ENCODE data around the gene PGA4. TPM values are rescaled to one million over a fixed set of nuclear protein-coding genes. Genes with fewer than 3 reads are reported as not detected.
"Not testable (repeated sequence)": the region's sequence is repeated elsewhere in the genome, so short reads cannot be mapped to it uniquely, and the experiment has no call there.

The PGA4 gene
- total and polyA plus RNA-seq, 4 donors = 0.33 to 4.5 (median 1.8) TPM; not detected in 1

- H3K4me1 ChIP-seq (ENCODE audit: control insufficient read depth in 4 of 4, insufficient read depth in 4 of 4, low read length in 3 of 4); H3K27ac ChIP-seq (ENCODE audit: low read depth in 1 of 2, low read length in 2 of 2); H3K9ac ChIP-seq (ENCODE audit: low read depth in 1 of 2, low read length in 2 of 2); DNase-seq (ENCODE audit: low spot score); H3K27me3 ChIP-seq (ENCODE audit: control insufficient read depth in 4 of 4, insufficient read depth in 4 of 4, low read length in 3 of 4); H3K9me3 ChIP-seq (ENCODE audit: control insufficient read depth in 4 of 4, low read length in 3 of 4); H3K4me3 ChIP-seq (ENCODE audit: low read depth in 1 of 3, low read length in 3 of 3); H3K36me3 ChIP-seq (ENCODE audit: control insufficient read depth in 4 of 4, insufficient read depth in 3 of 4, low read depth in 1 of 4, low read length in 3 of 4): not testable (repeated sequence)
- WGBS = no CpG with 5 or more reads among the region's 5 CpGs
Observed at GRCh38 chr11:61241526-61241925, 19.4 kb downstream of the PGA4 start.

- not testable (repeated sequence) for H3K27me3 ChIP-seq (ENCODE audit: control insufficient read depth in 4 of 4, insufficient read depth in 4 of 4, low read length in 3 of 4); H3K4me3 ChIP-seq (ENCODE audit: low read depth in 1 of 3, low read length in 3 of 3); H3K27ac ChIP-seq (ENCODE audit: low read depth in 1 of 2, low read length in 2 of 2); DNase-seq (ENCODE audit: low spot score); H3K36me3 ChIP-seq (ENCODE audit: control insufficient read depth in 4 of 4, insufficient read depth in 3 of 4, low read depth in 1 of 4, low read length in 3 of 4); H3K4me1 ChIP-seq (ENCODE audit: control insufficient read depth in 4 of 4, insufficient read depth in 4 of 4, low read length in 3 of 4); H3K9me3 ChIP-seq (ENCODE audit: control insufficient read depth in 4 of 4, low read length in 3 of 4); H3K9ac ChIP-seq (ENCODE audit: low read depth in 1 of 2, low read length in 2 of 2)
- WGBS = no CpG with 5 or more reads among the region's 10 CpGs
Observed at GRCh38 chr11:61245284-61245964, 23.3 kb downstream of the PGA4 start.

GRCh38 chr11:61248071-61248470 lies 25.9 kb downstream of the PGA4 start:
- H3K36me3 ChIP-seq (ENCODE audit: control insufficient read depth in 4 of 4, insufficient read depth in 3 of 4, low read depth in 1 of 4, low read length in 3 of 4); DNase-seq (ENCODE audit: low spot score); H3K4me1 ChIP-seq (ENCODE audit: control insufficient read depth in 4 of 4, insufficient read depth in 4 of 4, low read length in 3 of 4); H3K9me3 ChIP-seq (ENCODE audit: control insufficient read depth in 4 of 4, low read length in 3 of 4); H3K27me3 ChIP-seq (ENCODE audit: control insufficient read depth in 4 of 4, insufficient read depth in 4 of 4, low read length in 3 of 4); H3K27ac ChIP-seq (ENCODE audit: low read depth in 1 of 2, low read length in 2 of 2); H3K9ac ChIP-seq (ENCODE audit: low read depth in 1 of 2, low read length in 2 of 2); H3K4me3 ChIP-seq (ENCODE audit: low read depth in 1 of 3, low read length in 3 of 3): not testable (repeated sequence)
- WGBS = 86% methylated on average over 9 of the region's 9 CpGs

DNA sequence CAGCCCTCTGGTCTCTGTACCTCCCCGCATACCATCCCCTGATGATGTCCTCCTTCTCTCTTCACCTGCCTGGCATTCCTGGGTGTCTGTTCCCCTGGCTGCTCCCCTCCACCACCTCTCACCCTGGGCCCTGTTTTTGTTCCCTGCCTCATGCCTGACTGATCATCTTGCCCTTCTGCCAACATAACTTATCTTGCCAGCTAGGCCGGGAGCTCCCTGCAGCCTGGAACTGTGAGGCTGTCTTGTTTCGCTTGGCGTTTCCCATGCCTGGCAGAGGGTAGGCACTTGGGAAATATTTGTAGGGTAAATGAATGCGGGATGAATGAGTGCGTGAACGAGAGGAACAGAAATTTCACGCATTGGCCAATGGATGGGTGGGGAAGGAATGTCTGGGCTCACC lies 27.1 kb downstream of the PGA4 start:
- H3K36me3 ChIP-seq (ENCODE audit: control insufficient read depth in 4 of 4, insufficient read depth in 3 of 4, low read depth in 1 of 4, low read length in 3 of 4); H3K27me3 ChIP-seq (ENCODE audit: control insufficient read depth in 4 of 4, insufficient read depth in 4 of 4, low read length in 3 of 4); DNase-seq (ENCODE audit: low spot score); H3K27ac ChIP-seq (ENCODE audit: low read depth in 1 of 2, low read length in 2 of 2); H3K9me3 ChIP-seq (ENCODE audit: control insufficient read depth in 4 of 4, low read length in 3 of 4); H3K9ac ChIP-seq (ENCODE audit: low read depth in 1 of 2, low read length in 2 of 2); H3K4me3 ChIP-seq (ENCODE audit: low read depth in 1 of 3, low read length in 3 of 3); H3K4me1 ChIP-seq (ENCODE audit: control insufficient read depth in 4 of 4, insufficient read depth in 4 of 4, low read length in 3 of 4): not testable (repeated sequence)
- WGBS = 87% methylated on average over 8 of the region's 8 CpGs

DNA sequence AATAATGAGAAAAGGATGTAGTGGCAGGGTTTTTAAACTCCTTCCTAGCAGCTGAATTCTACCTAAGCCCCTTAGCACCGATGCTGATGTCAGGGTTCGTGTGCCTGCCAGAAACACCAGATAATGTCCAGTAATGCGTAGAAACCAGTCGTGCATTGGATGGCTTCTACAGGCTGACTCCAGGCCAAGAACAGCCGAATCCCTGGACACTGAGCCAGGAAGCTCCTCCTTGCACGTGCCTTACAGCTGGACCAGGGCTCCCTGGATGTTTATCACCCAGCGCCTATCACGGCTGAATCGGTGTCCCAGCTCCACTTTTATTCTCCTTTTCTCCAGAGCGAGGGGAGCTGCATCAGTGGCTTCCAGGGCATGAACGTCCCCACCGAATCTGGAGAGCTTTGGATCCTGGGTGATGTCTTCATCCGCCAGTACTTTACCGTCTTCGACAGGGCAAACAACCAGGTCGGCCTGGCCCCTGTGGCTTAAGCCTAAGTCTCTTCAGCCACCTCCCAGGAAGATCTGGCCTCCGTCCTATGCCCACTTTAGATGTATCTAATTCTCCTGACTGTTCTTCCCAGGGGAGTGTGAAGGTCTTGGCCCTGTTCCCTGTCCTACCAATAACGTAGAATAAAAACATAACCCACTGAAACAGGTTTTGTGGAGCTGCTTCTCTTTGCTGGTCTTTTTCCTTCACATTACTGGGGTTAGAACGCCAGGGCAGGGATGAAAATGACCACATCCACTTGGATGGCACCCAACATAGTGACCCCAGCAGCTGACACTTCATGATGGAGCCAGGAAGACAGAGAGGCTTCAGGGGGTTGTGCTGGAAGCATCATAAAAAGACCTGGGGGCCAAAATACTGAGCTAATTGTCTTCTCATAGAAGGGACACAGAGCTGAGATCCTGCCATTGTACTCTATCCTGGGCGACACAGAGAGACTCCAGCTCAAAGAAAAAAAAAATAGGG lies 28.9 kb downstream of the PGA4 start:
- not testable (repeated sequence) for H3K27me3 ChIP-seq (ENCODE audit: control insufficient read depth in 4 of 4, insufficient read depth in 4 of 4, low read length in 3 of 4); DNase-seq (ENCODE audit: low spot score); H3K4me1 ChIP-seq (ENCODE audit: control insufficient read depth in 4 of 4, insufficient read depth in 4 of 4, low read length in 3 of 4); H3K36me3 ChIP-seq (ENCODE audit: control insufficient read depth in 4 of 4, insufficient read depth in 3 of 4, low read depth in 1 of 4, low read length in 3 of 4); H3K9me3 ChIP-seq (ENCODE audit: control insufficient read depth in 4 of 4, low read length in 3 of 4); H3K4me3 ChIP-seq (ENCODE audit: low read depth in 1 of 3, low read length in 3 of 3); H3K9ac ChIP-seq (ENCODE audit: low read depth in 1 of 2, low read length in 2 of 2); H3K27ac ChIP-seq (ENCODE audit: low read depth in 1 of 2, low read length in 2 of 2)
- WGBS = 80% methylated on average over 20 of the region's 20 CpGs

DNA sequence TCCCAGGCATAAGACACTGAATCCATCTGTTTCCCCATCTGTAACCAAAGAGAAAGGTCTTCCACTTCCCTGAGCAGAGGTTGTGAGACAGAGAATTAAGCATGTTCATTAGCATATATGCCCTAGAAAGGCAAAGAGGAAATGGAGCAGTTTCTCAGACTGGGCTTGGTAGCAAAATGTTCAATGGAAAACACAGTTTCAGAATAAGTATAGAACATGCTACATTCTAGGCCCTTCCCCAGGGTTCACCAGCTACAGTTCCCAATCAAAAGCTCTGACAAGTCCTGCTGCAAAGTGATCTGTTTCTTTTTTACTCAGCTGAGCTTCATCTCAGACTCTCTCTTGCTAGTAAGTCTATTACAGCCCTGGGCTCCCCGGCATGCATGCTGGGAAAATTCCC lies 30.2 kb downstream of the PGA4 start:
- not testable (repeated sequence) for H3K4me1 ChIP-seq (ENCODE audit: control insufficient read depth in 4 of 4, insufficient read depth in 4 of 4, low read length in 3 of 4); DNase-seq (ENCODE audit: low spot score); H3K9me3 ChIP-seq (ENCODE audit: control insufficient read depth in 4 of 4, low read length in 3 of 4); H3K4me3 ChIP-seq (ENCODE audit: low read depth in 1 of 3, low read length in 3 of 3); H3K36me3 ChIP-seq (ENCODE audit: control insufficient read depth in 4 of 4, insufficient read depth in 3 of 4, low read depth in 1 of 4, low read length in 3 of 4); H3K27me3 ChIP-seq (ENCODE audit: control insufficient read depth in 4 of 4, insufficient read depth in 4 of 4, low read length in 3 of 4); H3K9ac ChIP-seq (ENCODE audit: low read depth in 1 of 2, low read length in 2 of 2); H3K27ac ChIP-seq (ENCODE audit: low read depth in 1 of 2, low read length in 2 of 2)
- WGBS = 73% methylated on average over 1 of the region's 1 CpG

All from liver (tissue), 9 donors.